T1000 (cell line): ENCODE measurements around the gene INPP5K.
A peak's percentile ranks its signal among the peaks of the same experiment; 100 is the strongest.
"Not testable (repeated sequence)": the region's sequence is repeated elsewhere in the genome, so short reads cannot be mapped to it uniquely, and the experiment has no call there.

Source experiments
- DNase-seq: peaks from one replicate; lab custom pipeline; 2025; ENCODE audit warnings: mixed read lengths; lab: John Stamatoyannopoulos, UW

Gene INPP5K

DNA sequence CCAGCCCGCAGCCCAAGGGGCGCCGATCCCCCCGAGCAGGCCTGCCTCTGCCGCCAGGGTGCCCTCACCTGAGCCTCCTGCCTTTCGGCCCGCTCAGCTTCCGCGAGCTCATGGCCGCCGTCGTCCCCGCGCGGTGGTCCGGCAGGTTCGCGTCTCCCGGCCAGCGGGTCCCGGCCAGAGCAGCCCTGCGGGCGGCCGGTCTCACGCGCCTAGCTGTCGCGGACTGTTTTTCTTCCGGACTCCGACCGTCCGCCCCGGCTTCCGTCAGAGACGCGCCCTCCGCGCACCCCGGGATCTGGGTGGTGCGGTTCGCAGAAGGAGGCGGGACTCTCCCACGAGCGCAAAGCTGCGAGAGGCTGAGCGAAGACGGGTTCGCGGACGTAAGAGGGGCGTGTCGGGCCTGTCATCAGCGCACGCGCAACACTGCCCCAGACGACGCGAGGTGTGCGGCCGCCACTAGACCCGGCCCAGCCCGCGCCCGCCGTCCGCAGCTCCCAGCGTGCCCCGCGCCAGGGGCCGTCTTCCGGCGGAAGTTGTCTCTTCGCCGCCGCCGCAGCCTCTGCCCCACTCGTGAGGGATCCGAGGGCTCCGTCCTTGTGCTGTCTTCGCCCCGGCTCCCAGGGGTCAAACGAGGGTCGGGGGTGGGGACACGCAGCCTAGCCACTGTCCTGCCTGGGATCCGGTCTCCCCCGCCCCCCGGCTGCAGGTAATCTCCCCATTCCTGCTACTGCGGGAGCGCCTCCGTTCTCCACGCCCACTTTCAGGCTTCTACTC is at the start of gene INPP5K:
Gene INPP5K, minus strand, starts transcription at position 225 of the 774 bp plus-strand sequence. Its CDS starts 113 bp downstream, at position 112.
- DNase-seq = peak; percentile 95

DNA sequence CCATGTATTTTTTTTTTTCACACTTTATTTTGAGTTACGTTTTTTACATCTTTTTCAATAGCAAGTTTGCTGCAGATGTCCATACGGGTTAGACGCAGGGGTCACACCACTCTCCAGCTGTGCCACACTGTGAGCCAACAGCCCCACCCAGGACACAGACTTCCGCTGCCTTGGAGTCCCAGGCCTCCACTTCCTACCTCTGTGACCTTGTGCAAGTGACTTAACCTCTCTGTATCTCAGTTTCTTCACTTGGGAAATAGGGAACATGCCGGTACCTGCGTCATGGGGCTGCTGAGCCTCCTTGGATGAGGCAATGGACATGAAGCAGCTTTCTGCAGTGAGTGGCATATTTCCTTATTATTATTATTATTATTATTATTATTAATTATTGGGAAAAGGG is 49.5 kb upstream of the INPP5K start:
- no peak for DNase-seq

DNA sequence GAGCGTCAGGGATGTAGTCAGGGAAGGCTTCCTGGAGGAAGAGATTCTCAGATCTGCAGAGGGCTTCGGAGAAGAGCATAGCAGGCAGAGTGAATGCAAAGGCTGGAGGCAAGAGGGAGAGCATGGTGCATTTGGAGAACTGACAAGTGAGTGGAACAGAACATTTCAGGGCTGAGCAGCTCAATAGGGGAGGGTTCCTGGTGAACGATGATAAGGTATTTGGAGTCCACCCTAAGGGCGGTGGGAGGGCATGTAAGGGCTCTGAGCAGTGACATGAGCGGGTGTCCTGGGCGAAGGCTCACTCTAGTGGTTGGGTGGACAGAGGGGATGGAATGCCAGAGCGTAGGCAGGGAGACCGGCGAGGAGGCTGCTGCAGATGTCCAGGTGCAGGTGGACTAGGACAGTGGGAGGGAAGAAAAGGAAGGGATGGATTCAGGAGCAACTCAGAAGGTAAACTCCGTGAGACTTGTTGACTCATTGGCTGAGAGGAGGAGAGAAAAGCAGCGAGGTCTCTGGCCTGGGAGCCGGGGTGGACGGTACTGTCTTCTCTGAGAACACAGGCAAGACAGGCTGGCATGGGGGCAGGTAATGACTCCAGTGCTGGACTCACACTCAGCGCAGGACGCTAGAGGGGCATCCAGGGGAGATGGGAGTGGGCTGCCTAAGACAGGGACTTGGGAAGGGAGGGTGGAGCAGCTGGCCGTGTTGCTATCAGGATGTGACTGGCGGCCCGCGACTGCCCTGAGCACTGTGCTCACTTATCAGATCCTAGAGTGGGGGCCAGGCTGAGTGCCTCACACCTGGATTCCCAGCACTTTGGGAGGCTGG is 47.6 kb upstream of the INPP5K start:
- DNase-seq = no peak

DNA sequence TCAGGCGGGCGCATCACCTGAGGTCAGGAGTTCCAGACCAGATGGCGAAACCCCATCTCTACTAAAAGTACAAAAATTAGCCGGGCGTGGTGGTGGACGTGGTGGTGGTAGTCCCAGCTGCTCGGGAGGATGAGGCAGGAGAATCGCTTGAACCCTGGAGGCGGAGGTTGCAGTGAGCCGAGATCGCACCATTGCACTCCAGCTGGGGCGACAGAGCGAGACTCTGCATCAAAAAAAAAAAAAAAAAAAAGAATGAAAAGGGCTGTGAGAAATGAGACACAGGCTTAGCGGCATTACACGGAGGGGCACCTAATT is 47.0 kb upstream of the INPP5K start:
- not testable (repeated sequence) for DNase-seq

DNA sequence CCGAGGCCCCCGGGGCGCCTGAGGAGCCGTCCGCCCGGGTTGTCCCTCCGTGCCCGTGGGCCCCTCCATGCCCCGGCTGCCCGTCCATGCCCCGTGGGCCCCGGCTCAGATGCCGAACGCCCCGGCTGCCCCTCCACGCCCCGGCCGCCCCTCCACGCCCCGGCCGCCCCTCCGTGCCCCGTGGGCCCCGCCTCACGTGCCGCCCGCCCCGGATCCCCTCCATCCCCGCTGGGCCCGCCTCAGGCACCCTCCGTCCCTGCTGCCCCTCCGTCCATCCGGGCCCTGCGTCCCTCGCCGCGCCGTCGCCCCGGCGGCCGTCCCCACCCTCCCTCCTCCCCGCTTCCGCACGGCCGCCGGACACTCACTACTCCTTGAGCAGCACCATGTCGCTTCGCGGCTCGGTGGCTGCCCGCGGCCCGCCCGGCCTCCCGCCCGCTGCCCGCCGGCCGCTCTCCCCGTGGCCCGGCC is 45.8 kb upstream of the INPP5K start:
- peak; percentile 79 for DNase-seq

DNA sequence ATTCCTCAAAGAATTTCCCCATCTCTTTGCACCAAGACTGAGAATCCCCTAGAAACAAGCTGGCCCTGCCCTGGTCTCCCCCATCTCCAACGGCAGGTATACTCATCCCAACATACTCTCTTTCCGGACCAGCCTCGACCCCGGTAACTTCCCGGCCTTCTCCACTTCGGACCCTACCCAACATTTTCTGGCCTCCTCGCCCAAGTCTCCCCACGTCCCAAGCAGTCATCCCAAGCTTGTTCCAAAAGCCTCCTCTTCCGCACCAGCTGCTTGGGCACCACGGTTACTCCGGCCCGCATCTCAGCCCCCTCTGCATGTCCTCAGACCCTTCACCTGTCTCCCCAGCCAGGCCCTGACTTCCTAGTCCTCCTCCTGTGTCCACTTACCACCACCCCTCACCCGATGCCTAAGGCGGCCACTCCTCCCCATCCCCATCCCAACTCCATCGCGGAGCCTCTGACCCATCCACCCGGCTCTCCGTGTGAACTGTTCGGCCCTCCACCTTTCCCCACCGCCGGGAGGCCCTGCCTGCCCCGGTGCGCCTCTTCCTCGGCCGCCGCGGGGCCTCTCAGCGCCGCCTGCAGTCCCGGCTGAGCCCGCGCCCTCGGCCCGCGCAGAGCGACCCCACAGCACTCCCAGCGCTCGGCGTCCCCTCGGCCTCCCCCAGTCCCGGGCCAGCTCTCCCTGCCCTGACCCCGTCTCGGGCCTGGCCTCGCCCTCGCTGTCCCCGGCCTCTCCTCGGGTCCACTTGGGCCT is 45.2 kb upstream of the INPP5K start:
- DNase-seq = no peak

DNA sequence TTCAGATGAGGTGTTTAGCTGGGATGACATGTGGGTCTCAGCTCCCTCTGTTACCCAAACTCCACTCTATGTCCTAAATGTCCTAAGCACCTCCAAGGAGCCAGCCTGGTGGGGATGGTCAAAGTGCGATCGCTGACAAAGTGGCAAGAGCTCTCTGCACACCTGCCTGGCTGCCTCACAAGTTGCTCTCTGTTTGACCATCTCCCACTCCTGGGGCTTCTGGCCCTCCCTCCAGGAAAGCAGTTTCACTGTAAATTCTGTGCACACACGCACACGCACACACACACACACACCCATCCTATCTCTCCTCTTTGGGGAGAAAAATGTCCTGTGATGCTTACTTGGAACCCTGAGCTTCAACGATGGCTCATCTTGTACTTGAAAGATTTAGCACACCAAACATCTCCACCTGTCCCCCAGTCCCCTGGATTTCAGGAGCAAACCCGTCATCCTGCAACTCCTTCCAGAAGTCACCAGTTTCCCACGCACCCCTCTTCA is 44.5 kb upstream of the INPP5K start:
- DNase-seq = no peak

DNA sequence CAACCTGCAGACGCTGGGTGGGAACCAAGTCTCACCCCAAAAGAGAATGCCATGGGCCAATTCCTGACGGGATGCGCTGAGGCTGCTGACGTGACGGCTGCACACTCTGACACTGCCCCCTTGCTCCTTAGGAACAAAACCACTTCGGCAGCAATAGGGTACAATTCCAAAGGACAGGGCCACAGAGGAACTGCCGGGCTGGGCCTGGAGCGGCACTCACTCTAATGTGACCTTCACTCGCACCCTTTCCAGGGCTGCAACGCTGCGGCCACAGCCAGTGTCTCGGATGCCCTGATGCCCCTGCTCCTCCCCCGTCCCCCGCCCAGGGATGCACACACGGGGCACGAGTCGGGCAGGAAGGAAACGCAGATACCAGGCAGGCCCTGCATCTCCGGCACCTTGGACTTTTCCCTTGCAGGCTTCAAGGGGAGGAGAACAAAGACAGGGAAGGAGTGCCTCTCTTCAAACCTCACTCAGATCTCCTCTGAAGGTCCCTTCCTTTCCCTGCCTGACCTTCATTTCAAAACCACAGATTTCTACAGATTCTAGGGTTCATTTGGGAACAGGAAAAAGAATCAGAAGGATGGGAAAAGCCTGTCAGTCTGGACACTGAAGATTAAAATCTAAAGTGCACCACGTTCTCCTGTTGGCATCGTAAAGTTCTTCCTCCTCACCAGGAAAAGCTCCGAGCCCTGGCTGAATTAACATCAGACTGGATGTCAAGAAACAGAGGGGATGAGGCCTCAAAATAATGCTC is 43.9 kb upstream of the INPP5K start:
- DNase-seq = no peak

DNA sequence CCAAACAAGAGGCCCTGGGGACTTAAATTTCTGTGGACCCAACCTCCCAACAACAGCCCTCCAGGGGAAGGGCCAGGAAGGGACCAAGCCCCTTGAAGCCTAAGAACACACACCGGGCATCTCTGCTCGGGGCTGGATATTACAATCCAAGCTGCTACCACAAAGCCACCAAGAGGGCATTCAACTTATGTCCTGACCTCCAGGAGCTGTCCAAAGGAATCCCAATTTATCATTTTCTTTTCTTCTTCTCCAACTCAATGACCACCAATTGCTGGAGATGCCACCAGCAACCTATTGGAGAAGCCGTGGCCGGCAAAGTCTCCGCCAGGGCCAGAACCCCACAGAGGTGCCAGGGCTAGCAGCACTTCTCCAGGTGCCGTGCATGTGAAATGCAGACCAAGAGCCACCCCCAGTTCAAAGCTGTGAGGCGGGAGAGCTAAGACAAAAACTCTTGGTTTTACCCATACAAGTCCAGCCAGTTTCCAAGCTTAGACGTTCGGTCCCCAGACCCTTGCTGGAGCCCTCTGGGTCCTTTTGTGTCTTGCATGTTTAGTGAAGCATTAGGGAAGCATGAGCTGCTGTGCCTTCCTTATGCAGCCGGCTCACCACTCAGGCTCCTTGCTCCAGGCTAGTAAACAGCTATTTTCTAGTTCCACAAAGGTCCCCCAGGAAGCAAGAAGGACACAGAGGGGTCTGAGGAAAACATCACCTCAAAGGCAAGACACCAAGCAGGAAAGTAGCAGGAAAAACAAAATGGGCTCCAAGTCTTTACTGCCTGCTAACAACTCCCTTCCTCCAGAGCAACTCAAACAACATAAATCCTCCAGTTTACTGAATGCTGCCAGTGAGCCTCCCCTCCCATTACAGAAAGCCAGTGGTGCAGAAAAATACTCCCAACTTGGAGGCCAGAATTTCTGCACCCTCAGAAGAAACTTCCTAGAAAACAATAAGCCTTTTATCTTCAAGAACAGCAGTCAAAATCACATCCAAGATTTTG is 42.9 kb upstream of the INPP5K start:
- DNase-seq = no peak

DNA sequence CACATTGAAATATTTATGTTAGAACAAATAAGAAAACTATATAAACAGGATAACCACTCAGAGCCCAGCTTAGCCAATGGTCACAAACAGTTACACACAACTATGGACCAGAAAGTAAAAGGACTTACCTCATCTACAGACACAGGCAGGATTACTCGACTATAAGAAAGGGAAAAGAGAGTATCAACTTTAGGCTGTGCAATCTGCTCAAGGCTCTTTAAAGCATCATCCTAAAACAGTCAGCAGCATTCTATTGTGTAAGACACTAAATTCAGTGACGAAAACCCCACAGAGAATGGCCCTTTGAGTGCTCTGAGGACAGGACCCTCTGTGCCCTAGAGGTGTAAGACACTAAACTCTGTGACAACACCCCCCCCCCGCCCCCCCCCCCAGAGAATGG is 42.0 kb upstream of the INPP5K start:
- DNase-seq = no peak

DNA sequence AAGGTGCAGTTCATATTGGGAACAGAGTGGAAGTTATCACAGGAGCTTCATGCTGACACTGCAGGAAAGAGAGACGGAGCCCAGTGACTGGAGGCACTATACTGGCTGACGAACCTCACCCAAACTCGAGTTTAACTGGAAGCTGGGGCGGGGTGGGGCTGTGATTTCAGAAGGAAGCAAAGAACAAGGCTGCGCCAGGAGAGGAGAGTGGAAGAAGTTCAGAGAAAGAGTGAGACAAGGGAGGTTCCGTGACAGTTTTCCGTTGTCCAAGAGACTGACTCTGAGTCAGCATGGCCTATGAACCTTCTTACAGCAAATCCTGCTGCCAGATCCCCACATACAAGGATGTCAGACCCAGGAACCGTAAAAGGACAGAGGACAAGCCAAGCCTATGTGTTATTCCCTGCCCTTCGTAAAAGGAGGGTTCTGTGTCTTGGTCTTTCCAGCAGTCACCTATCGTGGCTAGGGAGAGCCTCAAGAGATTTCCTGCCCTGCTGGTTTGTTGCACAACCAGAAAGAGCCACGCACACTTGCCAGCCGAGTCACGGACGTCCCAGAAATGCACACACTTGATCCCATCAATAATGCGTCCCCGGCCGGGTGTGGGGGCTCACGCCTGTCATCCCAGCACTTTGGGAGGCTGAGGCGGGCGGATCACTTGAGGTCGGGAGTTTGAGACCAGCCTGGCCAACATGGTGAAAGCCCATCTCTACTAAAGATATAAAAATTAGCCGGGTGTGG is 41.1 kb upstream of the INPP5K start:
- DNase-seq = no peak

DNA sequence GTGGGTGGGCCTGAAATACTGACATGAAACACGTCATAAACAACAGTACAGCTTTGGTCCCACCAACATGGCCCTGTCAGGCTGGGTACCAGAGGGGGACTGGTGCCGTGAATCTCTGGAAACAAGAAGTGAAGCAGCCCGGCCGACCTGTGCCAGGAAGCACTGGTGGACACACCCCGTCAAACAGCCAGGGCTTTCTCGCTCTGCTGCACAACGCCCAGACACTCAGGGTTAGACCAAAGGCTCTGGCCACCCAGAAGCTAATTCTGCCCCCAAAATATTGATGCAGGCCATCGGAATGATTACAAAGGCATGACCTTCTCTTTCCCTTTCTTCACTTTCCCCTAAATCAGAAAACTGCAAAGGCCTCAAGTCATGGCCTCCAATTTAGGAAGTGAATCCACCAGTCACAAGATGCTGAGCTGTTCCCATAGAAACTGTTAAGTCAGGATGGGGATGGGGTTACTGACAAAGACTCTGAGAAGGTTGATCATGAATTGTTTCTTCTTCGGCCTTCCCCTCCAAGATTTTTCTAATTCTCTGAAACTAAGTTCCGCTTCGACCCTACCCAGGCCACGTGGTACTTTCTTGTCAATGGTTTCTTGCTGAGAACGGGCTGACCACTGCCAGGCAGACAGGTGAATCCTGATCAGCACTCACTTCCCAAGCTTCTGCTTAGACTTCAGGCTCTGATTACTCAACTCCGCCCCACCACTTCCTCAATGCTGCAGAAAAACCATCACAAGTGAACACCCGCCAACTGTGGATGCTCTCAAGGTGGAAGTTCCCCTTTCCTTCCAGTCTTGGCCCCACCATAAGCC is 39.4 kb upstream of the INPP5K start:
- DNase-seq = no peak

DNA sequence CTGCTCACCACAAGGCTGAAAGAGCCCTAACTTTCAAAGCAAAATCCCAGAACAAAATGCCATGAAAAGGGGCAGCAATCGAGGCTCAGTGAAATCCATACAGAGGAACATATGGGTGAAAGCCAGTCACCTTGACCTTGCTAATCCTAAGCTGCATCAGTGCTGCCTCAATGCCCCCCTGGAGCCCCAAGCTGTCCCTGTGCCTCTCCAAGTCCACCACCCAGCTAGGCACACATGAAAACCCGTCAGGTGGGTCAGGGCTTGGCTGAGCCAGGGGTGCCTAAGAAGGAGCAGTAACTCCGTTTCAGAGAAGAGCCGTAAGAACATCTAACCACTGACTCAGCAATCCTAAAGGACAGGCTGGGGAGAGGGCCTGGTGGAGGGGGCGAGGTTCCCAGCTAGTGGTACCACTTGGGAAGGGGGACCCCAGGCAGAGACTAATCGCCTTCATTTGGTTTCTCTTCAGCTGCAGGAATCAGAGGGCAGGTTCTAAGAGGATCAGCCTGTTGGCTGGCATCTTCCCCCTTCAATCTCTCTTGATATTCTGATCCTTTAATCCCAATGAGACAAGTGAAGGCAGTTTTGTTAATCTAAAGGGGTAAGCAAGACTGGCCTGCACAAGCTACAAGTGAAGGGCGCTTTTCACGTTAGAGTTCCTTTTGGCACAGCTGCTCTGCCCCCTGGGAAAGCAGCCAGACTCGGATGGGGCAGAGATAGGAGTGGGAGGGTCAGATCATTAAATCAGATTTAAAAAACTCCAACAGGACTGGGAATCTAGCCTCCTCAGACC is 38.5 kb upstream of the INPP5K start:
- DNase-seq = no peak

DNA sequence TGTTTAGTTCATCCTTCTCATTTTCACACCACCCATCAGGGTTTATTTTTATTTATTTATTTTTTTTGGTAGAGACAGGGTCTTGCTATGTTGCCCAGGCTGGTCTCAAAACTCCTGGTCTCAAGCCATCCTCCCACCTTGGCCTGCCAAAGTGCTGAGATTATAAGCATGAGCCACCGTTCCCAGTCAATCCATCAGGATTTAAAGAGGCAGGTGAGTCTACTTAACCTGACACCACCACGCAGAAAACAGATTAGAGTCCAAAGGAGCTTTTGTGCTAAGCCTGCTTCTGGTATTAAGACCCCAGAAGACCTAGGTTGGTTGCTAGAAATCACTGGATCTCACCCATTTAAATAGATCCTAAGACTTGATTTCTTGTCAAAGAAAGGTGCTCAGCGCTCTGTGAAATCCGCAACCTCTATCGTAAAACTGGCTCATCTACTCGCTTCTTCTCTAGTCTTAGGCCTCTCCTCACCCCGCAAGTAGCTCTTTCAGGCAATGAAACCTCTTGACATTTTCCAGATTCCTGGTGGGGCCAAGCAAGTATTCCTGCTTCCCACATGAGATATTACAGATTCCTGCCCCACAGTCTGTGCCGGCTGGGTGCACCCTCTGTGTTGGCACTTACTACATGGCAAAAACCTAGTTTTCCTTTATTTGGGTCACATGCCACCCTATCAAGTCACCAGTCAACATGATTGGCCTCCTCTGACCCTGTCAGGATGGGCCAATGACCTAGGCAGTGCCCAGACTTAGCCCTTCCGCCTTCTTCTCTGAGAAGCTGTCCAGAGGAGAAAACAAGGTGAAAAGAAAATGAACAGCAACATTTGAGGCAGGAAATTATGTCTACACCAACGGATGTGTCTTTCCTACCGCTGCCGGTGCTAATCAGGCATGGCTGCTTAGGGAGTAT is 37.2 kb upstream of the INPP5K start:
- DNase-seq = no peak

DNA sequence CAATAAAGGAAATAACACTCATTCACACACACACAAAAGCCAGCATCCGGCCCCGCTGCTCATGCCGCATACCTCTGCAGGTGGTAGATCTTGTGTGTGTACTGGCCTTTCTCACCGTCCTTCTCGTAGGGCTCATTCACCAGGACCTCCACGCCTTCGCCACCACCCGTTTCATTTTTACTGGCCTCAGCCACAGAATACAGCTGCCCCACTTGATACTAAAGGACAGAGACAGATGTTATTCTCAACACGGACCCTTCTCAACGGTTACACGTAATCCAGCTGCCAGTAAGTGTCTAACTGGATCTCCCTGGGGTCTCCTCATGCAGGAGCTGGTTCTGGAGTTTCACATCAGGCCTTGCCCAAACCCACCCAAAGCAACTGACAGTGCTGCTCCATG is 36.5 kb upstream of the INPP5K start:
- no peak for DNase-seq

DNA sequence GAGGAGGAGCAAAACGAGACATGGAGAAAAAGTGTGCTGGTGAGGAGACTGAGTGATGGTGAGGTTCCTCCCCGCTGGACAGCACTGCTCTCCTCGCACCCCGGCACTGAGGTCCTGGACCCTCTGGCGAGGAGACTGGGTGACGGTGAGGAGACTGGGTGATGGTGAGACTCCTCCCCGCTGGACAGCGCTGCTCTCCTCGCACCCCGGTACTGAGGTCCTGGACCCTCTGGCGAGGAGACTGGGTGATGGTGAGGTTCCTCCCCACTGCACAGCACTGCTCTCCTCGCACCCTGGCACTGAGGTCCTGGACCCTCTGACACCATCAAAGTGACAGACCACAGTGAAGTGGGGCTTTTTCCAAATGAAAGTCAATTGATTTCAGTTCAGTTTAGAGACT is 35.3 kb upstream of the INPP5K start:
- no peak for DNase-seq

DNA sequence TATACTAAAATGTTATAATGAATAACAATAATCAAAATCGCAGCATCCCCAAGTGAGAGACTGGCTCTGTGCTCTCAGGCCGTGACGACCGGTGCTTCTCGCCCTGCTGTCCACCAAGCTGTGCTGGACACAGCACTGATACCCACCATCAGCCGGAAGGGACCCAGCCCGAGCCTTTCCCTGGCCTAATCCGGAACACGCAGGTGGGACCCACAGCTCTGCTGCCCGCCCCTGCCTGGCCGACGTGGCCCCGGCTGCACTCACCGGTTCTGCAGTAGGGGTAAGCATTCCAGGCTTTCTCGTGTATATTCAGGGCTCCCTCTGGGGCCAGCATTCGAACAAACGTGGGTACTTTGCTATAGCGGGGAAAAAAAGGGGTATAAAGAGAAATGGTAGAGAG is 31.6 kb upstream of the INPP5K start:
- no peak for DNase-seq
